Stimulated activated CD4-positive, alpha-beta T cell treated with anti-CD3 and anti-CD28 coated beads, Interleukin-2, amount 100 ng/mL, for 24 hours (primary cell): Measurements from ENCODE around the gene PAM16.
A peak's percentile ranks its signal among the peaks of the same experiment; 100 is the strongest.

Source experiments
- DNase-seq, 2 donors: peaks; one replicate each; pipeline ENCODE4 v3.0.0-alpha.2; 2020

Gene PAM16

GRCh38 chr16:4370570-4371356, 19.6 kb upstream of the PAM16 start:
- no peak for DNase-seq

- no peak for DNase-seq
Observed at GRCh38 chr16:4370151-4370550, 19.0 kb upstream of the PAM16 start.

- DNase-seq = no peak
Observed at GRCh38 chr16:4369007-4369733, 18.0 kb upstream of the PAM16 start.

GRCh38 chr16:4367393-4367856, 16.3 kb upstream of the PAM16 start:
- no peak for DNase-seq

- DNase-seq = no peak
Observed at GRCh38 chr16:4366016-4366415, 14.9 kb upstream of the PAM16 start.

GRCh38 chr16:4365615-4366014, 14.5 kb upstream of the PAM16 start:
- no peak for DNase-seq

- DNase-seq = no peak
Observed at GRCh38 chr16:4365014-4365406, 13.9 kb upstream of the PAM16 start.

- no peak for DNase-seq
Observed at GRCh38 chr16:4364196-4365013, 13.3 kb upstream of the PAM16 start.

GRCh38 chr16:4362476-4363135, 11.5 kb upstream of the PAM16 start:
- DNase-seq = no peak

- no peak for DNase-seq
Observed at GRCh38 chr16:4361944-4362311, 10.8 kb upstream of the PAM16 start.

- no peak for DNase-seq
Observed at GRCh38 chr16:4361033-4361943, 10.2 kb upstream of the PAM16 start.

- DNase-seq = peak in 1 of 2 donors; percentile 30
Observed at GRCh38 chr16:4360538-4361021, 9.5 kb upstream of the PAM16 start.

GRCh38 chr16:4359914-4360313, 8.8 kb upstream of the PAM16 start:
- DNase-seq = no peak

GRCh38 chr16:4358831-4359561, 7.9 kb upstream of the PAM16 start:
- peak; percentile 78 to 81 for DNase-seq

- DNase-seq = no peak
Observed at GRCh38 chr16:4358236-4358635, 7.1 kb upstream of the PAM16 start.

GRCh38 chr16:4356820-4357219, 5.7 kb upstream of the PAM16 start:
- no peak for DNase-seq

GRCh38 chr16:4354512-4355409, 3.6 kb upstream of the PAM16 start:
- no peak for DNase-seq

GRCh38 chr16:4353675-4354074, 2.6 kb upstream of the PAM16 start:
- no peak for DNase-seq

GRCh38 chr16:4352843-4353242, 1.7 kb upstream of the PAM16 start:
- DNase-seq = no peak

- DNase-seq = peak in 1 of 2 donors; percentile 26
Observed at GRCh38 chr16:4351880-4352279, 759 bp upstream of the PAM16 start.
